HL-60 (cell line): Measurements from ENCODE around the gene CFAP99.

Experiments
- DNase-seq, 2 experiments: peaks; one replicate each; pipeline ENCODE4 v3.0.0-alpha.2; 2010 to 2020; ENCODE audit warnings: low read depth in 1 of 2, low spot score in 1 of 2
- H3K27ac ChIP-seq: fragments of 250-450 bp; sonication (Bioruptor Pico); replicated peaks from 2 replicates; pipeline ENCODE4 v1.5.1; 2020; ENCODE audit warnings: mild to moderate bottlenecking, moderate library complexity
- H3K27me3 ChIP-seq: fragments of 250-450 bp; sonication (Bioruptor Pico); 2 replicates; pipeline ENCODE4 v1.5.1; 2021; ENCODE audit warnings: mild to moderate bottlenecking, moderate library complexity; ENCODE audit not compliant: insufficient read depth, poor library complexity, severe bottlenecking
- H3K4me3 ChIP-seq: replicated peaks from 2 replicates; pipeline ENCODE4 v1.5.1; 2011; ENCODE audit warnings: mild to moderate bottlenecking, control low read depth, low read length; ENCODE audit not compliant: insufficient read depth
- CTCF ChIP-seq: IDR thresholded peaks from one replicate; pipeline ENCODE4 v1.5.1; 2011; ENCODE audit warnings: low read length, control low read depth, inconsistent platforms; ENCODE audit not compliant: insufficient read depth
- GABPA ChIP-seq: IDR thresholded peaks from 2 replicates; pipeline ENCODE4 v1.6.1; 2012; ENCODE audit warnings: low read depth
- POLR2AphosphoS5 ChIP-seq: IDR thresholded peaks from 2 replicates; pipeline ENCODE4 v1.6.1; 2012; ENCODE audit warnings: low read depth
- REST ChIP-seq: IDR thresholded peaks from 2 replicates; pipeline ENCODE4 v1.6.1; 2012; ENCODE audit warnings: low read depth; ENCODE audit not compliant: insufficient replicate concordance
- SPI1 ChIP-seq: IDR thresholded peaks from 2 replicates; pipeline ENCODE4 v1.6.1; 2012; ENCODE audit warnings: low read depth, mild to moderate bottlenecking, borderline replicate concordance

Gene CFAP99

GRCh38 chr4:2497931-2498330, 79.2 kb downstream of the CFAP99 start:
- H3K27ac ChIP-seq, result no peak overlapping the region
- H3K4me3 ChIP-seq, result no peak overlapping the region
- TF ChIP-seq SPI1 (no peak), REST (no peak), GABPA (no peak), POLR2AphosphoS5 (no peak), CTCF (no peak)
- no peak for DNase-seq
- H3K27me3 ChIP-seq, result no peaks in the 10 kb centered on the region

- no peak overlapping the region for H3K4me3 ChIP-seq
- no peaks in the 10 kb centered on the region for H3K27me3 ChIP-seq
- no peak overlapping the region for H3K27ac ChIP-seq
- TF ChIP-seq SPI1 (no peak), POLR2AphosphoS5 (no peak), GABPA (no peak), CTCF (no peak), REST (no peak)
- no peak for DNase-seq
These were observed 81.8 kb downstream of the CFAP99 start for GRCh38 chr4:2500547-2500946.

GRCh38 chr4:2501034-2501594, 82.4 kb downstream of the CFAP99 start:
- no peak for DNase-seq
- H3K27ac ChIP-seq, result no peak overlapping the region
- no peak for TF ChIP-seq GABPA
- no peak overlapping the region for H3K4me3 ChIP-seq
- no peaks in the 10 kb centered on the region for H3K27me3 ChIP-seq

GRCh38 chr4:2503809-2504208, 85.1 kb downstream of the CFAP99 start:
- no peak for DNase-seq
- H3K27me3 ChIP-seq, result no peaks in the 10 kb centered on the region
- no peak overlapping the region for H3K27ac ChIP-seq
- TF ChIP-seq CTCF (no peak), POLR2AphosphoS5 (no peak), REST (no peak), GABPA (no peak), SPI1 (no peak)
- H3K4me3 ChIP-seq, result no peak overlapping the region
